Lung (tissue), 12 donors: ENCODE measurements around the gene EVA1C. TPM values are rescaled to one million over a fixed set of nuclear protein-coding genes. Genes with fewer than 3 reads are reported as not detected.

ENCODE experiments used
- ATAC-seq: fragments of 200-7000 bp; cut with Tn5 transposase; one replicate; pipeline ENCODE4 v1.9.1; 2020; ENCODE audit warnings: moderate number of reproducible peaks; ENCODE audit not compliant: insufficient read depth, low FRiP score
- DNase-seq, 3 donors: peaks; one replicate each; pipeline ENCODE4 v3.0.0-alpha.2; 2013 to 2017
- H3K27ac ChIP-seq, 2 donors: one replicate each; pipeline ENCODE4 v1.5.1; 2013; ENCODE audit warnings: mild to moderate bottlenecking in 2 of 2, moderate library complexity in 2 of 2, control low read depth in 1 of 2, inconsistent platforms in 1 of 2, low read depth in 1 of 2, low read length in 1 of 2
- H3K27me3 ChIP-seq, 3 donors: one replicate each; pipeline ENCODE4 v1.5.1; 2013; ENCODE audit warnings: low read length in 2 of 3; ENCODE audit not compliant: control insufficient read depth in 3 of 3, insufficient read depth in 3 of 3
- H3K36me3 ChIP-seq, 4 donors: one replicate each; pipeline ENCODE4 v1.5.1; 2013; ENCODE audit warnings: low read length in 4 of 4, mild to moderate bottlenecking in 1 of 4, moderate library complexity in 1 of 4; ENCODE audit not compliant: control insufficient read depth in 4 of 4, insufficient read depth in 4 of 4
- H3K4me1 ChIP-seq, 5 donors: one replicate each; pipeline ENCODE4 v1.5.1; 2013; ENCODE audit warnings: low read length in 5 of 5, mild to moderate bottlenecking in 2 of 5, moderate library complexity in 1 of 5; ENCODE audit not compliant: control insufficient read depth in 5 of 5, insufficient read depth in 5 of 5
- H3K4me3 ChIP-seq: one replicate; pipeline ENCODE4 v1.5.1; 2013; ENCODE audit warnings: mild to moderate bottlenecking, control low read depth, moderate library complexity
- H3K9ac ChIP-seq, 2 donors: one replicate each; pipeline ENCODE4 v1.5.1; 2013; ENCODE audit warnings: low read length in 2 of 2, control low read depth in 1 of 2; ENCODE audit not compliant: insufficient read depth in 1 of 2
- H3K9me3 ChIP-seq, 4 donors: one replicate each; pipeline ENCODE4 v1.5.1; 2013; ENCODE audit warnings: low read length in 3 of 4, mild to moderate bottlenecking in 1 of 4, moderate library complexity in 1 of 4; ENCODE audit not compliant: control insufficient read depth in 4 of 4, insufficient read depth in 3 of 4
- CTCF ChIP-seq: IDR thresholded peaks from 2 replicates; pipeline ENCODE4 v1.5.1; 2012; ENCODE audit warnings: mild to moderate bottlenecking; ENCODE audit errors: control extremely low read depth, extremely low read depth
- WGBS, 2 donors: extraction: QIAGEN DNeasy Blood & Tissue Kit; methylation state at CpG; one replicate each; pipeline ENCODE4 v1.1.7; 2013; 5-methylcytosine and 5-hydroxymethylcytosine counted together
- polyA plus RNA-seq, 2 donors: library from polyadenylated mRNA; stranded (reverse); fragments of 200-250 nt; gene quantifications; one replicate each; pipeline ENCODE4 v1.2.1, GENCODE V29; 2013
- total RNA-seq, 2 donors: library from RNA; depleted of rRNA in 1 of 2; stranded (reverse); fragments of >200 nt in 1 of 2; gene quantifications; one replicate each; pipeline ENCODE4 v1.2.1, GENCODE V29; 2014 to 2021
- donor health status: control.
- donor health status: control.
- donor health status: Bipolar disorder and iron deficiency.
- donor health status: healthy.
- donor health status: DM: yes; HTN: yes; CAD: no.

EVA1C gene
- total and polyA plus RNA-seq, 4 donors: 13.9 to 59.0 (median 48.6) TPM

- no peaks in the 10 kb centered on the region for H3K27me3 ChIP-seq
- no peak overlapping the region for H3K4me3 ChIP-seq
- no peak overlapping the region for H3K27ac ChIP-seq
- no peaks in the 10 kb centered on the region for H3K4me1 ChIP-seq
- WGBS, 2 donors: 86 to 91% methylated on average over 6 of the region's 6 CpGs
- H3K36me3 ChIP-seq: peaks cover 25 to 38% (median 28%) of the 10 kb centered on the region in 4 donors
- DNase-seq (no peak), ATAC-seq (no peak)
- TF ChIP-seq CTCF: no peak
- no peak overlapping the region for H3K9ac ChIP-seq
- H3K9me3 ChIP-seq: no peaks in the 10 kb centered on the region
These were observed 30.9 kb upstream of the EVA1C start for GRCh38 chr21:32381571-32381970.

- Histone ChIP-seq H3K9ac (no peak overlapping the region), H3K36me3 (peaks cover 25 to 35% (median 27%) of the 10 kb centered on the region in 4 donors), H3K9me3 (no peaks in the 10 kb centered on the region), H3K27me3 (no peaks in the 10 kb centered on the region), H3K4me1 (peaks cover 0 to 3% (median 0%) of the 10 kb centered on the region in 5 donors), H3K27ac (no peak overlapping the region), H3K4me3 (no peak overlapping the region)
- DNase-seq (no peak), ATAC-seq (no peak)
- TF ChIP-seq CTCF: no peak
- 85 to 92% methylated on average over 10 of the region's 10 CpGs for WGBS, 2 donors
These were observed 30.3 kb upstream of the EVA1C start for GRCh38 chr21:32382108-32382644.

- Histone ChIP-seq H3K9me3 (no peaks in the 10 kb centered on the region), H3K27me3 (no peaks in the 10 kb centered on the region), H3K4me1 (peaks cover 0 to 7% (median 0%) of the 10 kb centered on the region in 5 donors), H3K36me3 (peaks cover 13 to 30% (median 19%) of the 10 kb centered on the region in 4 donors), H3K27ac (no peak overlapping the region), H3K9ac (no peak overlapping the region), H3K4me3 (no peak overlapping the region)
- 95 to 97% methylated on average over 6 of the region's 6 CpGs for WGBS, 2 donors
- no peak for TF ChIP-seq CTCF
- DNase-seq (no peak), ATAC-seq (no peak)
These were observed 28.7 kb upstream of the EVA1C start for GRCh38 chr21:32383812-32384211.
